A673 (cell line): ENCODE data around the gene KCNB1. TPM values are rescaled to one million over a fixed set of nuclear protein-coding genes. Genes with fewer than 3 reads are reported as not detected.

Experiments
- BruUV-seq: library from RNA; stranded (reverse); fragments of 400-500 nt; replicated peaks from 2 replicates; lab custom pipeline; 2021; lab: Mats Ljungman, UMichigan
- CTCF ChIA-PET: fragments of 300-600 bp; sonication (Branson Sonifier 250); formaldehyde crosslinking; loops from one replicate; lab custom pipeline; 2022; ENCODE audit warnings: antibody characterized with exemption; lab: Charles Lee
- POLR2A ChIA-PET: fragments of 300-600 bp; sonication (Branson Sonifier 250); formaldehyde crosslinking; loops from one replicate; lab custom pipeline; 2022; ENCODE audit warnings: antibody characterized with exemption; ENCODE audit not compliant: low non-redundant PET; lab: Charles Lee
- DNase-seq: peaks from one replicate; pipeline ENCODE4 v3.0.0-alpha.2; 2015; ENCODE audit warnings: low spot score
- H3K27ac ChIP-seq: fragments of 200-600 bp; sonication (generic); 2 replicates; pipeline ENCODE4 v1.5.1; 2016; ENCODE audit warnings: mixed run types, low read depth, mild to moderate bottlenecking, mixed read lengths, antibody characterized with exemption, low read length; ENCODE audit not compliant: poor library complexity, severe bottlenecking
- H3K27me3 ChIP-seq: fragments of 200-600 bp; sonication (generic); replicated peaks from 2 replicates; pipeline ENCODE4 v1.6.1; 2017; ENCODE audit warnings: mixed run types, low read depth, mild to moderate bottlenecking, mixed read lengths, antibody characterized with exemption, low read length; ENCODE audit not compliant: insufficient read depth, poor library complexity
- H3K36me3 ChIP-seq: fragments of 200-600 bp; sonication (generic); 2 replicates; pipeline ENCODE4 v1.6.1; 2016; ENCODE audit warnings: mixed run types, mild to moderate bottlenecking, mixed read lengths, antibody characterized with exemption, low read length; ENCODE audit not compliant: insufficient read depth, poor library complexity, severe bottlenecking
- H3K4me1 ChIP-seq: fragments of 200-600 bp; sonication (generic); 2 replicates; pipeline ENCODE4 v1.6.1; 2017; ENCODE audit warnings: mixed run types, mild to moderate bottlenecking, mixed read lengths, antibody characterized with exemption, low read length; ENCODE audit not compliant: insufficient read depth, poor library complexity, severe bottlenecking
- H3K4me3 ChIP-seq: fragments of 200-600 bp; sonication (generic); 2 replicates; pipeline ENCODE4 v1.5.1; 2016; ENCODE audit warnings: low read depth, mixed run types, mild to moderate bottlenecking, mixed read lengths, low read length; ENCODE audit not compliant: poor library complexity, severe bottlenecking
- H3K9me3 ChIP-seq: fragments of 200-600 bp; sonication (generic); 2 replicates; pipeline ENCODE4 v1.6.1; 2016; ENCODE audit warnings: mixed run types, low read depth, mild to moderate bottlenecking, mixed read lengths, antibody characterized with exemption, low read length; ENCODE audit not compliant: poor library complexity, severe bottlenecking
- EZH2 ChIP-seq: fragments of 200-600 bp; sonication (generic); IDR thresholded peaks from 2 replicates; pipeline ENCODE4 v1.6.1; 2017; ENCODE audit warnings: borderline replicate concordance, low read depth, mild to moderate bottlenecking, mixed read lengths, antibody characterized with exemption, low read length; ENCODE audit not compliant: poor library complexity, severe bottlenecking
- intact Hi-C: fragments of 100-400 bp; cut with micrococcal nuclease; formaldehyde crosslinking; loops from one replicate; pipeline ENCODE4 v1.10.0; 2022; ENCODE audit not compliant: unreplicated experiment
- total RNA-seq: library from RNA; stranded (reverse); gene quantifications from 2 replicates; pipeline ENCODE4 v1.2.3, GENCODE V29; 2021
- TF ChIP-seq, protein P1 (sequence below): fragments of 300-800, 200-600 bp; sonication (generic); conservative IDR thresholded peaks from 2 replicates; pipeline ENCODE4 v1.5.1; 2017; ENCODE audit warnings: low read depth, mild to moderate bottlenecking, antibody characterized with exemption, low read length, moderate library complexity, mixed read lengths

Gene KCNB1
- total RNA-seq, 1 experiment from 2014 or later = not detected

DNA sequence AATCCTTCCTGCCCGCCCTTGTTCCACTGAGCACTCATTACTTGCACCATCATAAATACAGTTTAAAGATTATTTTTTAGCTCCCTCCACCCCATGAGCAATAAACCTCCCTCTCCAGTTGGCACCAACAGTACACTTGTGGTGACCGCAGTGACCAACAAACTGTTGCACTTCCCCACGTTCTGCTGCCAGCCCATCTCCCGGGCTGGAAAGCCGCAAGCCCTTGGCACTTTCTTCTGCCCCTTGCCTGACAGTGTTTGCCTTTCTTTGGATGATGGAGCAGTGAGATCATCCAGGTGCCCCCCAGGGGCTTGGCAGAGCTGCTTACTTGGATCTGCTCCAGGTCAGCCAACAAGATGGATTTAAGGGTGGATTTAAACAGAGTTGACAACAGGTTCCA, 21.6 kb downstream of the KCNB1 start:
- TF ChIP-seq EZH2 = no peak
- CTCF ChIA-PET = no interaction called here
- POLR2A ChIA-PET = no interaction called here
- H3K9me3 ChIP-seq = no peaks in the 10 kb centered on the region
- DNase-seq = no peak
- no TSS peak for BruUV-seq
- H3K36me3 ChIP-seq = no peaks in the 10 kb centered on the region
- intact Hi-C loops = no loop called here
- H3K4me1 ChIP-seq = no peaks in the 10 kb centered on the region
- no peak overlapping the region for H3K4me3 ChIP-seq
- peaks cover 62% of the 10 kb centered on the region for H3K27me3 ChIP-seq
- no peak overlapping the region for H3K27ac ChIP-seq

DNA sequence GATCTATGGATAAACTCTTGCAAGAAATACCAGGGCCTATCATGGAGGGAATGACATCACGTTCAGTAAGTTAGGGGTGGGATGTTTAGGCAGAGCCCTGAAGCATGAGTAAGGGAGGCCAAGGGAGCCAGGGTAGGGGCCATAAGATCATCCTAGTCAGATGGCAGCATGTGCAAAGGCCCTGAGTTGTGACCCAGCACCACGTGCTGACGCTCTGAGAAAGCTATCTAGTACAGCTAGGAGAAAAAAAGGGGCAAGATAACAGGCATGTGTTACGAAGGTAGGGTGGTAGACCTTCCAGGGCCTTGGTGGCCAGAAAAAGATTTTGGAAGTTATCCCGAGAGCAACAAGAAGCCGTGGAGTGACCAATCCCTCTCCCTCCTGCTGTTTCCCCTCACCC, 22.3 kb downstream of the KCNB1 start:
- no peak overlapping the region for H3K4me3 ChIP-seq
- H3K9me3 ChIP-seq = no peaks in the 10 kb centered on the region
- CTCF ChIA-PET = no interaction called here
- no peak overlapping the region for H3K27ac ChIP-seq
- POLR2A ChIA-PET = no interaction called here
- intact Hi-C loops = no loop called here
- TF ChIP-seq, protein P1, sequence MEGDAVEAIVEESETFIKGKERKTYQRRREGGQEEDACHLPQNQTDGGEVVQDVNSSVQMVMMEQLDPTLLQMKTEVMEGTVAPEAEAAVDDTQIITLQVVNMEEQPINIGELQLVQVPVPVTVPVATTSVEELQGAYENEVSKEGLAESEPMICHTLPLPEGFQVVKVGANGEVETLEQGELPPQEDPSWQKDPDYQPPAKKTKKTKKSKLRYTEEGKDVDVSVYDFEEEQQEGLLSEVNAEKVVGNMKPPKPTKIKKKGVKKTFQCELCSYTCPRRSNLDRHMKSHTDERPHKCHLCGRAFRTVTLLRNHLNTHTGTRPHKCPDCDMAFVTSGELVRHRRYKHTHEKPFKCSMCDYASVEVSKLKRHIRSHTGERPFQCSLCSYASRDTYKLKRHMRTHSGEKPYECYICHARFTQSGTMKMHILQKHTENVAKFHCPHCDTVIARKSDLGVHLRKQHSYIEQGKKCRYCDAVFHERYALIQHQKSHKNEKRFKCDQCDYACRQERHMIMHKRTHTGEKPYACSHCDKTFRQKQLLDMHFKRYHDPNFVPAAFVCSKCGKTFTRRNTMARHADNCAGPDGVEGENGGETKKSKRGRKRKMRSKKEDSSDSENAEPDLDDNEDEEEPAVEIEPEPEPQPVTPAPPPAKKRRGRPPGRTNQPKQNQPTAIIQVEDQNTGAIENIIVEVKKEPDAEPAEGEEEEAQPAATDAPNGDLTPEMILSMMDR = no peak
- no peak for TF ChIP-seq EZH2
- no peaks in the 10 kb centered on the region for H3K4me1 ChIP-seq
- no peak for DNase-seq
- H3K36me3 ChIP-seq = no peaks in the 10 kb centered on the region
- BruUV-seq = no TSS peak
- peaks cover 62% of the 10 kb centered on the region for H3K27me3 ChIP-seq

DNA sequence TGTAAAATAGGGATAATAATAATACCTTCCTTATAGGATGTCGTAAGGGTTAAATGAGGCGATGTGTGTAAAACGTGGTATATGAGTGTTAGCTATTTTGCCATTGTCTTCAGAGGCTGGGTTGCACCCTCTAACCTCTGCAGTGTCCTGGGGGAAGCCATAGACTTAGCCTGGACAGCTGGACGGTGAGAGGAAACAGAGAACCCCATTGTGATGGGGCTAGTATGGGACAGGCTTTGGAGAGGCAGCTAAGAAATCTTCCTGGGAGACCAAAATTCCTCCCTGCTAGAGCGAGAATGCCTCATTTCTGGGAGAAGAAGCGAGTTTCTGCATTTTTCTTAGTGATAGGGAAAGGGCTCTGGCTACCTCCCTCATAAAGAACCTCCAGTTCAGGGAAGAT, 22.8 kb downstream of the KCNB1 start:
- TF ChIP-seq EZH2 = no peak
- TF ChIP-seq, protein P1 = no peak
- ChIA-PET CTCF (no interaction called here), POLR2A (no interaction called here)
- no peak for DNase-seq
- Histone ChIP-seq H3K4me1 (no peaks in the 10 kb centered on the region), H3K27me3 (peaks cover 58% of the 10 kb centered on the region), H3K27ac (no peak overlapping the region), H3K4me3 (no peak overlapping the region), H3K9me3 (no peaks in the 10 kb centered on the region), H3K36me3 (no peaks in the 10 kb centered on the region)
- no TSS peak for BruUV-seq
- intact Hi-C loops = no loop called here

DNA sequence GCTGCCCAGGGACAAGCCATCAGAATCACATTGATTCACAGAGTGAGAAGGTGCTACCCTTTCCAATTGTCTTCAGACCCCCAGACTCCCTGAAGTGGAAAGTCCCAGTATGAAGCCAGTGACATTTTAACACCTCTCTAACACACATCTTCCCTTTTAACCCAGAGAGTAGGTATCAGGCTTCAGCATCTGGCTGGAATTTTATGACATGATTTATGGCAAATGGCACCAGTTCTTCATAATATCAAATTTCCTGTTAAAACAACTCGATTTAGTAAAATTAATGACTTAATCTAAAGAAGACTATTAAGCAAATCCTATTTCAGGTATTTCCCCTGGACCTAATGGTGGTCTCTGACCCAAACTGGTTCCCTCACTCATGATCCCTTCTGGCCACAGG, 25.0 kb downstream of the KCNB1 start:
- no peak for TF ChIP-seq EZH2
- TF ChIP-seq, protein P1 = no peak
- H3K4me1 ChIP-seq = no peaks in the 10 kb centered on the region
- no peak for DNase-seq
- intact Hi-C loops = no loop called here
- H3K27ac ChIP-seq = no peak overlapping the region
- H3K4me3 ChIP-seq = no peak overlapping the region
- H3K9me3 ChIP-seq = no peaks in the 10 kb centered on the region
- ChIA-PET POLR2A (no interaction called here), CTCF (no interaction called here)
- peaks cover 49% of the 10 kb centered on the region for H3K27me3 ChIP-seq
- BruUV-seq = no TSS peak
- no peaks in the 10 kb centered on the region for H3K36me3 ChIP-seq
